SK-N-SH (cell line): ENCODE results near the gene VWA3A. TPM values are rescaled to one million over a fixed set of nuclear protein-coding genes. Genes with fewer than 3 reads are reported as not detected.

ENCODE experiments used
- CTCF ChIA-PET: fragments of 300-600, 350-600 bp; formaldehyde crosslinking; extraction: SDS; loops from one replicate; lab custom pipeline; 2021; lab: Yijun Ruan, JAX
- POLR2A ChIA-PET: fragments of 350-600 bp; sonication (Branson Sonifier 250); formaldehyde crosslinking; extraction: SDS; loops from one replicate; lab custom pipeline; 2020; ENCODE audit warnings: antibody characterized with exemption, inconsistent platforms; lab: Yijun Ruan, JAX
- DNase-seq: peaks from one replicate; pipeline ENCODE4 v3.0.0; 2012
- H2AFZ ChIP-seq: fragments of 200-600 bp; sonication (generic); 2 replicates; pipeline ENCODE4 v1.8.1; 2016; ENCODE audit warnings: antibody characterized with exemption, mild to moderate bottlenecking, low read depth
- H3F3A ChIP-seq: fragments of 200-600 bp; sonication (generic); replicated peaks from 2 replicates; pipeline ENCODE3; 2016; ENCODE audit warnings: antibody characterized with exemption, mild to moderate bottlenecking; ENCODE audit not compliant: insufficient read depth
- H3K27ac ChIP-seq, 2 experiments: fragments of 200-500 bp in 1 of 2; fragments of 200-600 bp in 1 of 2; sonication (Bioruptor generic) in 1 of 2; sonication (generic), shearing (Covaris generic) in 1 of 2; 2 replicates each; pipeline versions ENCODE4 v1.5.1 to v1.6.1; 2014 to 2016; ENCODE audit warnings: low read depth in 2 of 2, inconsistent platforms in 1 of 2, low read length in 1 of 2, mild to moderate bottlenecking in 1 of 2, mixed read lengths in 1 of 2
- H3K27me3 ChIP-seq: fragments of 200-600 bp; sonication (generic), shearing (Covaris generic); 2 replicates; pipeline ENCODE4 v1.6.1; 2016; ENCODE audit warnings: mixed run types; ENCODE audit not compliant: insufficient read depth
- H3K36me3 ChIP-seq, 2 experiments: fragments of 200-500 bp in 1 of 2; fragments of 200-600 bp in 1 of 2; sonication (Bioruptor generic) in 1 of 2; sonication (generic) in 1 of 2; replicated peaks in 1 of 2; 2 replicates each; pipeline versions ENCODE3 to v1.5.1; 2014 to 2016; ENCODE audit warnings: low read length in 1 of 2, mild to moderate bottlenecking in 1 of 2; ENCODE audit not compliant: insufficient read depth in 2 of 2, control insufficient read depth in 1 of 2
- H3K4me1 ChIP-seq, 2 experiments: fragments of 200-500 bp in 1 of 2; fragments of 200-600 bp in 1 of 2; sonication (Bioruptor generic) in 1 of 2; sonication (generic), shearing (Covaris generic) in 1 of 2; 2 replicates each; pipeline versions ENCODE4 v1.5.1 to v1.6.1; 2014 to 2016; ENCODE audit warnings: low read depth in 1 of 2, low read length in 1 of 2, mixed run types in 1 of 2; ENCODE audit not compliant: insufficient read depth in 2 of 2, control insufficient read depth in 1 of 2
- H3K4me2 ChIP-seq: fragments of 200-600 bp; sonication (generic), shearing (Covaris generic); 2 replicates; pipeline ENCODE4 v1.6.1; 2017; ENCODE audit warnings: mixed run types
- H3K4me3 ChIP-seq, 2 experiments: fragments of 200-500 bp in 1 of 2; fragments of 200-600 bp in 1 of 2; sonication (Bioruptor generic) in 1 of 2; sonication (generic), shearing (Covaris generic) in 1 of 2; 2 replicates each; pipeline versions ENCODE4 v1.5.1 to v1.8.1; 2014 to 2016; ENCODE audit warnings: low read depth in 2 of 2, inconsistent platforms in 1 of 2, low read length in 1 of 2, mild to moderate bottlenecking in 1 of 2, mixed read lengths in 1 of 2, moderate library complexity in 1 of 2
- H3K79me2 ChIP-seq: fragments of 200-600 bp; sonication (generic); 2 replicates; pipeline ENCODE4 v1.8.1; 2017; ENCODE audit warnings: mild to moderate bottlenecking; ENCODE audit not compliant: insufficient read depth
- H3K9ac ChIP-seq: fragments of 200-600 bp; sonication (generic); 2 replicates; pipeline ENCODE4 v1.6.1; 2017; ENCODE audit warnings: mixed run types
- H3K9me2 ChIP-seq: fragments of 200-600 bp; sonication (generic); 2 replicates; pipeline ENCODE4 v1.6.1; 2017; ENCODE audit warnings: mixed run types
- H3K9me3 ChIP-seq: fragments of 200-600 bp; sonication (generic); 2 replicates; pipeline ENCODE4 v1.6.1; 2017; ENCODE audit warnings: mixed run types, mild to moderate bottlenecking, moderate library complexity
- H4K20me1 ChIP-seq: fragments of 200-600 bp; sonication (generic); 2 replicates; pipeline ENCODE4 v1.6.1; 2017; ENCODE audit warnings: mild to moderate bottlenecking, mixed run types; ENCODE audit not compliant: insufficient read depth
- CHD2 ChIP-seq: fragments of 150-350 bp; IDR thresholded peaks from 2 replicates; pipeline ENCODE4 v1.6.1; 2018; ENCODE audit warnings: low read length; ENCODE audit not compliant: partially characterized antibody
- EP300 ChIP-seq, 2 experiments: IDR thresholded peaks; 2 replicates each; pipeline versions ENCODE4 v1.4.0 to v1.6.1; 2012; ENCODE audit warnings: borderline replicate concordance in 1 of 2, low read depth in 1 of 2, low read length in 1 of 2
- NFIC ChIP-seq: IDR thresholded peaks from 2 replicates; pipeline ENCODE4 v1.4.0; 2012; ENCODE audit warnings: borderline replicate concordance
- RXRA ChIP-seq: IDR thresholded peaks from 2 replicates; pipeline ENCODE4 v1.4.0; 2012; ENCODE audit warnings: low read depth, mild to moderate bottlenecking, borderline replicate concordance
- SMC3 ChIP-seq: IDR thresholded peaks from 2 replicates; pipeline ENCODE4 v1.6.1; 2012; ENCODE audit warnings: low read depth, low read length, improper control_type of control experiment
- TAF1 ChIP-seq: IDR thresholded peaks from 2 replicates; pipeline ENCODE4 v1.6.1; 2012; ENCODE audit warnings: low read depth, mild to moderate bottlenecking, low read length, moderate library complexity, borderline replicate concordance
- TCF12 ChIP-seq: IDR thresholded peaks from 2 replicates; pipeline ENCODE4 v1.4.0; 2012
- YY1 ChIP-seq: IDR thresholded peaks from 2 replicates; pipeline ENCODE4 v1.4.0; 2012; ENCODE audit warnings: low read depth, mild to moderate bottlenecking
- WGBS: methylation state at CpG from one replicate; pipeline ENCODE4 v1.1.6; 2017; ENCODE audit warnings: low lambda C conversion rate; 5-methylcytosine and 5-hydroxymethylcytosine counted together
- polyA plus RNA-seq, 3 experiments: library from polyadenylated mRNA; depleted of rRNA; stranded (reverse); fragments of >200 nt; gene quantifications; 2 replicates each; pipeline ENCODE4 v1.2.3, GENCODE V29; 2012
- TF ChIP-seq, protein P1 (sequence below): IDR thresholded peaks from 2 replicates; pipeline ENCODE4 v1.4.0; 2012; ENCODE audit warnings: low read depth, borderline replicate concordance
- TF ChIP-seq, protein P2 (sequence below): fragments of 150-350 bp; IDR thresholded peaks from 2 replicates; pipeline ENCODE4 v1.6.1; 2017; ENCODE audit warnings: antibody characterized with exemption, low read length, low read depth, borderline replicate concordance
- TF ChIP-seq, protein P3 (sequence below): IDR thresholded peaks from 2 replicates; pipeline ENCODE4 v1.6.1; 2012; ENCODE audit warnings: mild to moderate bottlenecking, low read depth, low read length, moderate library complexity
- TF ChIP-seq, protein P4 (sequence below): fragments of 150-350 bp; IDR thresholded peaks from 2 replicates; pipeline ENCODE4 v1.6.1; 2016; ENCODE audit warnings: mild to moderate bottlenecking, low read depth, low read length
- TF ChIP-seq, protein P5 (sequence below): IDR thresholded peaks from 2 replicates; pipeline ENCODE4 v1.4.0; 2012; ENCODE audit warnings: low read depth, borderline replicate concordance
- TF ChIP-seq, protein P6 (sequence below): IDR thresholded peaks from 2 replicates; pipeline ENCODE4 v1.4.0; 2012; ENCODE audit warnings: low read depth

VWA3A gene
- polyA plus RNA-seq, 1 of the 3 experiments (the other 2 are of a cell fraction), result not detected

DNA sequence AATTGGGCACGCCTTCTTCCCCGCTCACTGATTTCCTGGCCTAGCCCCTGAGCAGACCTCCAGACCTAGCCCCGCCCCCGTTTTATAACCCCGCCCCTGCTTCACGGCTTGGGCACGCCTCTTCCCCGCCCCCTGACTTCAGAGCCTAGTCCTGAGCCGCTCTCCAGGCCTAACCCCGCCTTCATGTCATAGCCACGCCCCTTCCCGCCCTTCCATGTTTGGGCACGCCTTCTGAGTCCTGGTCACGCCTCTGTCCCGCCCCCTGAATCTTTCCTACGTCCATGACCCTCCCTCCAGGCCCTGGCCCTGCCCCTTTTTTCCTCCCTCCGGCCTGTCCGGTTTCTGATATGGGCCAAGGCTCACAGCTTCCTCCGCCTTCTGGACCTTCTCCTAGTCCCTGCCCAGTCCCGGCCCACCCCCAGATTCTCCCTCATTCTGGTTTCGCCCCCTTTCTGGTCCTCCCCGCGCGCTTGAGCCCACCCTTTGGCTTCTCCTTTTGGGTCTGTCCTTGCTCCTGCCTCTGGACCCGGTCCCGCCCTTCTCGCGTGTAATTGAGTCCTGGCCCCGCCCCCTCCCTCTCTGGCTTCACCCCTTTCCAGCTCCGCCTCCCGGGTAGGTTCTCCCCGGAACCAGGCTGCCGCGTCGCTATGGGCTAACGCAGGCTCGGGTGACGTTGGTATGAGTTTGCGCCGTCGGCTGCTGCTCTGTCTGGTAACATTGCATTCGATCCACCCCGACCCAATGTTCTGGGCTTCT is 98.6 kb downstream of the VWA3A start (continued):
- TF ChIP-seq EP300 (IDR thresholded peaks at IDR 0.05; ENCODE audit: borderline replicate concordance in 1 of 2, low read depth in 1 of 2, low read length in 1 of 2) (no peak), RXRA (no peak), SMC3 (no peak), TCF12 (no peak), CHD2 (no peak), NFIC (no peak)
- TF ChIP-seq, protein P1, sequence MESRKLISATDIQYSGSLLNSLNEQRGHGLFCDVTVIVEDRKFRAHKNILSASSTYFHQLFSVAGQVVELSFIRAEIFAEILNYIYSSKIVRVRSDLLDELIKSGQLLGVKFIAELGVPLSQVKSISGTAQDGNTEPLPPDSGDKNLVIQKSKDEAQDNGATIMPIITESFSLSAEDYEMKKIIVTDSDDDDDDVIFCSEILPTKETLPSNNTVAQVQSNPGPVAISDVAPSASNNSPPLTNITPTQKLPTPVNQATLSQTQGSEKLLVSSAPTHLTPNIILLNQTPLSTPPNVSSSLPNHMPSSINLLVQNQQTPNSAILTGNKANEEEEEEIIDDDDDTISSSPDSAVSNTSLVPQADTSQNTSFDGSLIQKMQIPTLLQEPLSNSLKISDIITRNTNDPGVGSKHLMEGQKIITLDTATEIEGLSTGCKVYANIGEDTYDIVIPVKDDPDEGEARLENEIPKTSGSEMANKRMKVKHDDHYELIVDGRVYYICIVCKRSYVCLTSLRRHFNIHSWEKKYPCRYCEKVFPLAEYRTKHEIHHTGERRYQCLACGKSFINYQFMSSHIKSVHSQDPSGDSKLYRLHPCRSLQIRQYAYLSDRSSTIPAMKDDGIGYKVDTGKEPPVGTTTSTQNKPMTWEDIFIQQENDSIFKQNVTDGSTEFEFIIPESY, result no peak
- TF ChIP-seq, protein P2, sequence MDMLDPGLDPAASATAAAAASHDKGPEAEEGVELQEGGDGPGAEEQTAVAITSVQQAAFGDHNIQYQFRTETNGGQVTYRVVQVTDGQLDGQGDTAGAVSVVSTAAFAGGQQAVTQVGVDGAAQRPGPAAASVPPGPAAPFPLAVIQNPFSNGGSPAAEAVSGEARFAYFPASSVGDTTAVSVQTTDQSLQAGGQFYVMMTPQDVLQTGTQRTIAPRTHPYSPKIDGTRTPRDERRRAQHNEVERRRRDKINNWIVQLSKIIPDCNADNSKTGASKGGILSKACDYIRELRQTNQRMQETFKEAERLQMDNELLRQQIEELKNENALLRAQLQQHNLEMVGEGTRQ, result no peak
- TF ChIP-seq, all 33 proteins: peak for 5

DNA sequence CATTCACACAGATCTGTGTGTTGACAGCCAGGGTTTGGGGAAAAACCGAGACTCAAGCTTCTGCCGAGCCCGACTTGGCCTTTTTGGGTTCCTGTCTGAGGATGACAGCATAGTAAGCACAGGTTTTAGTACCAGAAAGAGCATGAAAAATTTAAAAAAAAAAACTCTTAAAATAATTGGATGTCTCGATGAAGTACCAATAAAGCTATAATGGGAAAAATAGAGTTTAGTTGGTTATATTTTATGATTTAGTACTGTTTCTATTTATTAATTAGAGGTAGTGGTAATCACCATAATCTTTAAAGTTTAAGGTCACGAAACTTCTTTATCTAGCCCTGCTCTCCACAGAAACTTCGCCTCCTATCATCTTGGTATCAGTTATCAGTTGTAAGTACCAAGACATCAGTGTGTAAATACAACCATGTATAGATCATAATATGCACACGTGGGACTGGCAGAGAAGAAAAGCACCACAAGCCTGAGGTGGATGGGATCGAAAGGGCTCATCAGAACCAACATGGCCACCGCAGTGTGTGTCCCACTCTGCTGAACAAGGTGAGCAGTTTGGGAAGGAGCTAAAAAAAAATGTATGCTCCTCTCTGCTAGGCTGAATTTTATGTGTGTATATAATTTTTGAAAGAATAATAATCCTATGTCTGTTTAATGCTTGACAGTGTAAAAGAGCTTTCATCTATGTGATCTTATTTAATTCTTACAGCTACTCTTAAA is 99.4 kb downstream of the VWA3A start:
- Histone ChIP-seq H3K9me2 (no peaks in the 10 kb centered on the region), H3K27me3 (no peaks in the 10 kb centered on the region), H3F3A (peaks cover 15% of the 10 kb centered on the region), H2AFZ (peak overlapping the region; percentile 77), H3K9ac (peak overlapping the region; percentile 73), H3K9me3 (no peaks in the 10 kb centered on the region), H3K27ac (peak overlapping the region; percentile 85), H4K20me1 (no peaks in the 10 kb centered on the region), H3K36me3 (no peaks in the 10 kb centered on the region), H3K4me1 (peaks cover 3 to 26% of the 10 kb centered on the region in 2 experiments; a peak in 2 of 4 replicates), H3K4me2 (peak overlapping the region; percentile 75), H3K79me2 (no peaks in the 10 kb centered on the region), H3K4me3 (peak overlapping the region; percentile 58 to 62)
- no peak for DNase-seq
- WGBS, result 19% methylated on average over 9 of the region's 9 CpGs
- POLR2A ChIA-PET, result interaction anchor here (1.0 kb wide), 3 partner anchors 25 to 109 kb away, joined by 3 to 4 read pairs (median 3); no protein-coding TSS in a partner anchor
- CTCF ChIA-PET, result interaction anchor here (0.7 to 9.3 kb wide), 7 partner anchors 8 to 185 kb away, joined by 3 to 115 read pairs (median 3); partner anchors contain the start of gene POLR3E
- TF ChIP-seq TAF1 (no peak), YY1 (peak; percentile 28; the same call in 1 of the 2 replicates), SMC3 (no peak), NFIC (no peak)
- TF ChIP-seq, protein P3, sequence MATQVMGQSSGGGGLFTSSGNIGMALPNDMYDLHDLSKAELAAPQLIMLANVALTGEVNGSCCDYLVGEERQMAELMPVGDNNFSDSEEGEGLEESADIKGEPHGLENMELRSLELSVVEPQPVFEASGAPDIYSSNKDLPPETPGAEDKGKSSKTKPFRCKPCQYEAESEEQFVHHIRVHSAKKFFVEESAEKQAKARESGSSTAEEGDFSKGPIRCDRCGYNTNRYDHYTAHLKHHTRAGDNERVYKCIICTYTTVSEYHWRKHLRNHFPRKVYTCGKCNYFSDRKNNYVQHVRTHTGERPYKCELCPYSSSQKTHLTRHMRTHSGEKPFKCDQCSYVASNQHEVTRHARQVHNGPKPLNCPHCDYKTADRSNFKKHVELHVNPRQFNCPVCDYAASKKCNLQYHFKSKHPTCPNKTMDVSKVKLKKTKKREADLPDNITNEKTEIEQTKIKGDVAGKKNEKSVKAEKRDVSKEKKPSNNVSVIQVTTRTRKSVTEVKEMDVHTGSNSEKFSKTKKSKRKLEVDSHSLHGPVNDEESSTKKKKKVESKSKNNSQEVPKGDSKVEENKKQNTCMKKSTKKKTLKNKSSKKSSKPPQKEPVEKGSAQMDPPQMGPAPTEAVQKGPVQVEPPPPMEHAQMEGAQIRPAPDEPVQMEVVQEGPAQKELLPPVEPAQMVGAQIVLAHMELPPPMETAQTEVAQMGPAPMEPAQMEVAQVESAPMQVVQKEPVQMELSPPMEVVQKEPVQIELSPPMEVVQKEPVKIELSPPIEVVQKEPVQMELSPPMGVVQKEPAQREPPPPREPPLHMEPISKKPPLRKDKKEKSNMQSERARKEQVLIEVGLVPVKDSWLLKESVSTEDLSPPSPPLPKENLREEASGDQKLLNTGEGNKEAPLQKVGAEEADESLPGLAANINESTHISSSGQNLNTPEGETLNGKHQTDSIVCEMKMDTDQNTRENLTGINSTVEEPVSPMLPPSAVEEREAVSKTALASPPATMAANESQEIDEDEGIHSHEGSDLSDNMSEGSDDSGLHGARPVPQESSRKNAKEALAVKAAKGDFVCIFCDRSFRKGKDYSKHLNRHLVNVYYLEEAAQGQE, result no peak
- TF ChIP-seq, protein P4, sequence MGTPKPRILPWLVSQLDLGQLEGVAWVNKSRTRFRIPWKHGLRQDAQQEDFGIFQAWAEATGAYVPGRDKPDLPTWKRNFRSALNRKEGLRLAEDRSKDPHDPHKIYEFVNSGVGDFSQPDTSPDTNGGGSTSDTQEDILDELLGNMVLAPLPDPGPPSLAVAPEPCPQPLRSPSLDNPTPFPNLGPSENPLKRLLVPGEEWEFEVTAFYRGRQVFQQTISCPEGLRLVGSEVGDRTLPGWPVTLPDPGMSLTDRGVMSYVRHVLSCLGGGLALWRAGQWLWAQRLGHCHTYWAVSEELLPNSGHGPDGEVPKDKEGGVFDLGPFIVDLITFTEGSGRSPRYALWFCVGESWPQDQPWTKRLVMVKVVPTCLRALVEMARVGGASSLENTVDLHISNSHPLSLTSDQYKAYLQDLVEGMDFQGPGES, result no peak
- TF ChIP-seq, protein P1, result no peak
- TF ChIP-seq, protein P5, sequence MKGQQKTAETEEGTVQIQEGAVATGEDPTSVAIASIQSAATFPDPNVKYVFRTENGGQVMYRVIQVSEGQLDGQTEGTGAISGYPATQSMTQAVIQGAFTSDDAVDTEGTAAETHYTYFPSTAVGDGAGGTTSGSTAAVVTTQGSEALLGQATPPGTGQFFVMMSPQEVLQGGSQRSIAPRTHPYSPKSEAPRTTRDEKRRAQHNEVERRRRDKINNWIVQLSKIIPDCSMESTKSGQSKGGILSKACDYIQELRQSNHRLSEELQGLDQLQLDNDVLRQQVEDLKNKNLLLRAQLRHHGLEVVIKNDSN, result no peak
- TF ChIP-seq, protein P6, sequence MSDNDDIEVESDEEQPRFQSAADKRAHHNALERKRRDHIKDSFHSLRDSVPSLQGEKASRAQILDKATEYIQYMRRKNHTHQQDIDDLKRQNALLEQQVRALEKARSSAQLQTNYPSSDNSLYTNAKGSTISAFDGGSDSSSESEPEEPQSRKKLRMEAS, result peak; percentile 6; the same call in 1 of the 2 replicates
